NCI-H2107 (cell line): ENCODE measurements around the gene LRRC8C.
A peak's percentile ranks its signal among the peaks of the same experiment; 100 is the strongest.
"Not testable (repeated sequence)": the region's sequence is repeated elsewhere in the genome, so short reads cannot be mapped to it uniquely, and the experiment has no call there.

Source experiments
- DNase-seq: peaks from one replicate; lab custom pipeline; 2025; lab: John Stamatoyannopoulos, UW

Gene LRRC8C

GRCh38 chr1:89632657-89633247 is at the start of gene LRRC8C:
TSS of gene LRRC8C (plus strand) at chr1:89633120. CDS start at chr1:89686474, 53,354 bp downstream.
- peak; percentile 82 for DNase-seq

- no peak for DNase-seq
These were observed 48.7 kb upstream of the LRRC8C start for GRCh38 chr1:89584211-89584610.

DNA sequence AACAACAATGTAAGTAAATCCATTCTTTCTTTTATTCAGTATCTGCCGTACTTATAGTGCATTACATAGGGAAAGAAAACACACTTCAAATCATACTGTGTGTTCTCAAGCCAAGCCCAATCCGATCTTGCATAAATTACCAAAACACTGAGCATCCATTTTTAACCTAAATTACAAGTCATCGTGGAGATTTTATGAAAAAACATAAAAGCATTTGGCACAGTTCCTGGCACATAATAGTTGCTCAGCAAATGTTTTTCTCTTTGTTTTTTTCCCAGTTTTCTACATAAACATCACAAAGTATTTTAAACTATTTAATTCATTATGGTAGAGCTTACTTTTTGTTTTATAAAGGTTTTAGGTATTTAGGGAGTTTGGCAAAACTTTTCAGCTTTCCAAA is 48.1 kb upstream of the LRRC8C start:
- DNase-seq, result no peak

DNA sequence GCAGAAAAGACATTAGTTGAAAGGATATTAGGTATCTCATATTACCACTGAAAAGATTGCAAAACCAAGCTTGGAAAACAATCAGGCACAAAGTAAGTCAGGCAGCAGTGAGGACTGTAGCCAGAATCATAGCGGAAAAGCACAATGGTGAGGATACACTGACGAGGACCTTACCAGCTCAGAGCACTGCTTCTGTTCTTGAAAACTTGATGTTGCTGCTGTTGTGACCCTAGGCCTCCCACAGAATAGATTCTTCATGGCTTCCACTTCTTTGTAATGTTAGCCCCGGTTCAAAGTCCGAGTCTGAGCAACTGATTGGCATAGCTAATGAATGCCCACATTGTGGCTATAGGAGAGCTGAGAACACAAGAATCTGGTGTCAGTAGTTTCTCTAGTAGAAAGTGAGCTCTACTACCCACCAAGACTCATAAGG is 45.2 kb upstream of the LRRC8C start:
- DNase-seq, result no peak

DNA sequence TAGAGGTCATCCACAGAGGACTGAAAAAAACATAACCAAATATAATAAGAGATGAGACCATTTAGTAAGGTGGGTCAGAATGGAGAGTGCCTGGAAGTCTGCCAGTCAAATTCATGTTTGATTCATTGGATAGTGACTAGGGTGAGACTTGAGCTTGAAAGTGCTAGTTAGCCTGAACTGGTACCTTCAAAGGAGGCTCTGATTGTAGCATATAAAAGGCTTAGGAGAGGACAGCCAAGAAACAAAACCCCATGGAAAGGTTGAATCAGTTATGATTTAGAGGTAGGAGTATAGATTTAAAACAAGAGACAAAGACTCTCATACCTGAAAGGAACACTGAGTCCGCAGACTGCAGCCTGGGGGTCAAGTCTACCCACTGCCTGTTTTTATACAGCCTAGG is 44.4 kb upstream of the LRRC8C start:
- DNase-seq, result no peak

DNA sequence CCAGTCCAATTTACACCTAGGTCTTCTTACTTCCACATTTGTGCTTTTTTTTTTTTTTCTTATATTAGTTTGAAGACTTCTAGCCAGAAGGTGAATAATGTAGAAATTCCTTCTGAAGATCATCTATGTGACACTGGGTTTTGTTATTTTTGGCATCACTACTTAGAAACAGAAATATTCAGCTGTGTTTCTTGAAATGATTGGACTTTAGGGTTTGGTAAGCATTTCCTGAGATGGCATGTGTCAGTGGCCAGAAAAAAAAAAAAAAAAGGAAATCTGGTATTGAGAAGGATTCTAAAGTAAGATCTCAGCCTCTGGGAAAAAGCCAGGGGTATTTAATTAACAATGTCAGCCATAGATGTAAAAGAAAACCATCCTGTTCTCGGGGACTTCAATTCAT is 43.4 kb upstream of the LRRC8C start:
- DNase-seq, result no peak

DNA sequence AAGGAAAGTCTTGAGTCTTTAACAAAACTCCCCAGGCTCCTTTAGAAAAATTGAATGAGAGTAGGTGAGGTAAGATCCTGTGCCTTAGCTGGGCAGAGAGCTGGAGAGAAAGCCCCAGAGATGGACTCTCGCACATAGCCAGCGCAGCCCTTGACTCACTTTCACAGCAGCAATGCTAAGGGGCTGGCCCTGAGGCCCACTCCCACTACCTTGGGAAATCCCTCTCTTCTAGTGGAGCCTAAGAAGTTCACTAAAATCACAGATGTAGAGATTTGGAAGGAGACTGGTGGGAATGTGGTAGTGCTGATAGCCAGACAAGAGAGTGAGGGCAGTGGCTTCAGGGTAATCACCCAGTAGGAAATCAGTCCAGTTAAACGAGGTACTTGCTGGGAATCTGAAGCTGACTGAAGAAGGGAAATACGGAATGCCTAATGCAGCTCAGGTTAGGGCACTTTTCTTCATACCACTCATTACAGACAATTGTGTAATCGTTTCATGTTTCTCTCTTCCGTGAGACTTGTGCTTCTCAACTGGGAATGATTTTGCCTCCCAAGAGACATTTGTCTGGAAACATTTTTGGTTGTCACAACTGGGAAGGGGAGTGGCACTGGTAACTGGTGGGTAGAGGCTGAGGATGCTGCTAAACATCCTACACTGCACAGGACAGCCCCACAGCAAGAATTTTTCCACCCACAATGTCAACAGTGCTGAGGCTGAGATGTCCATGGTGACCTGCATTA is 42.4 kb upstream of the LRRC8C start:
- no peak for DNase-seq

DNA sequence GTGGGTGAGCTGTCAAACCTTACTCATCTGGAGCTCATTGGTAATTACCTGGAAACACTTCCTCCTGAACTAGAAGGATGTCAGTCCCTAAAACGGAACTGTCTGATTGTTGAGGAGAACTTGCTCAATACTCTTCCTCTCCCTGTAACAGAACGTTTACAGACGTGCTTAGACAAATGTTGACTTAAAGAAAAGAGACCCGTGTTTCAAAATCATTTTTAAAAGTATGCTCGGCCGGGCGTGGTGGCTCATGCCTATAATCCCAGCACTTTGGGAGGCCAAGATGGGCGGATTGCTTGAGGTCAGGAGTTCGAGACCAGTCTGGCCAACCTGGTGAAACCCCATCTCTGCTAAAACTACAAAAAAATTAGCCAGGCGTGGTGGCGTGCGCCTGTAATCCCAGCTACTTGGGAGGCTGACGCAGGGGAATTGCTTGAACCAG is 40.0 kb upstream of the LRRC8C start:
- not testable (repeated sequence) for DNase-seq

DNA sequence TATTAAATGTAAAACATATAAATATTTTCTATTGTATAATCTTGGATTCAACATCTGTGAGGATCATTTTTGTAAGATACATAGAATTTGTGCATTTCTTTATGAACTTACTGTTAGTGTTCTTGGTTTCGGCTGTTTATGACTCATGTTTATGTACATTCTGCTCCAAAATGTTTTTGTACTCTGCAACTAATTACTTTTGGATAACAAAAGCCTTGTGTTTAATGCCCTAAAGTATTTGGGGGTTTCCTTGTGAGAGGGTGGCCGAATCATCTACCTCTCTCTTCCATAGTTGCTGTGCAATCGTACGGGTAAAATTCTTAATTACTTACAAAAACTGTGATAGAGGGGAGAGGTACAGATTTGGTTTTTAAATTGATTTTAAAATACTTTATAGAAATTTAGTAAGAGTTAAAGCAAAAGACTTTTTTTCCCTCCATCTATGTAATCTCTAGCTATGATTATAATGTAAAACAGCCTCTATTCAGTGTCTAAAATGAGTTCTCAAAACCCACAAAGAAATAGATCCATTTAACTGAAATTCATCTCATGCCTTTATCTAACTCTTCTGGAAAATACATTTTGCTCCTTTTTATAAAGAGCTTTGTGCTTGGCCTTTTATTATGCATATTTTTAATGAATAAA is 38.7 kb upstream of the LRRC8C start:
- no peak for DNase-seq

- DNase-seq, result no peak
These were observed 36.2 kb upstream of the LRRC8C start for GRCh38 chr1:89596698-89597097.

DNA sequence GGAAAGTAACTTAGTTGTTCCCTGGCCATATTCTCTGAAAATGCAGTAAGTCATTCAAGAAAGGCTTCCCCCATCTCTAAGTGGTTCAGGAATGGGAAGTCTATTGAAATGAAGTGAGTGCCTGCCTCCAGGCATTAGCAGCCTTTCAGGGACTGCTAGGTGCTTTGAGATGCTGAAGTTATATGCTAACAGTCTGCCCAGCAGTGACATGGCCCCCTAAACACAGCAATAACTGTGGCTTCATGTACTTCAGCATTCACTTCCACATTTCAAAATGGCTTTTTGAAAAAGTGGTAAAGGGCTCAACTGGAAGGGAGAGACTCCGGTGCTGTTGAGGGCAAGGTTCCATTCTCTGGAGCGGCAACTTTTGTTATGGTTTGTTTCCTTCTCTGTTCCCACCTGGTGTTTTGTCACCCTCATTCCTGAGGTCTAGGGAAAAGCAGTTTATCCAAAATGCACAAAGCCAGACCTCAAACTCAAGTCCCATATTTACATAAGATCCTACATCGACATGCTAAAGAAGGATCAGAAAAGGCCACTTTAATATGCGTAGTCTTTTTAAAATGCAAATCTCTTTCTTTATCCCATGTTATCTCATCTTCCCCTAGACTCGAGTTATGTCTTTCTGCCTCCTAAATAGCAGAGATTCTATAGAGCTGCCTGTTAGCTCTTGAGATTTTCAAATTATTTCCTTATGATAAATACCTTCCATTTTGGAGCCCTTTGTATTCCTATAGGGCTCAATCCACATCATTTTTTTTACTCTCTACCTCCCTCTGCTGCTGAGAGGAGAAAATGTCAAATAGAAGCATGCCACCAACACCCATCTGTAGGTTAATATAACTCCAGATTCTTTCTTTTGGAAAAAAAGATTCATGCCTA is 34.2 kb upstream of the LRRC8C start:
- DNase-seq, result peak; percentile 18

DNA sequence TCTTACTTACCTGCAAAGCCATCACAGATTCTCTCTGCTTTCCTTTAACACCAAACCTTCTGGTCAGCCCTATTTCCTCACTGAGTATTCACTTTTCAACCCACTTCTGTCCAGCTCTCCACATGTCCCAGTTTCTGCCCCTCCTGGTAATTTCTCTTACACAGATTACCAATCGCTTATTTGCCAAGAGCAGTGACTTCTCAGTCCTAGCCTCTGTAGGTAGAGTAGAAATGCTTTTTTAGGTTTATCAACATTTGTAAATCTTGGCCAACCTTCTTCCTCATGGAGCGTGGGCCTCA is 33.6 kb upstream of the LRRC8C start:
- no peak for DNase-seq

GRCh38 chr1:89600451-89601224 is 32.3 kb upstream of the LRRC8C start:
- peak; percentile 20 for DNase-seq

GRCh38 chr1:89602871-89603404 is 30.0 kb upstream of the LRRC8C start:
- no peak for DNase-seq

GRCh38 chr1:89603651-89604413 is 29.1 kb upstream of the LRRC8C start:
- no peak for DNase-seq

DNA sequence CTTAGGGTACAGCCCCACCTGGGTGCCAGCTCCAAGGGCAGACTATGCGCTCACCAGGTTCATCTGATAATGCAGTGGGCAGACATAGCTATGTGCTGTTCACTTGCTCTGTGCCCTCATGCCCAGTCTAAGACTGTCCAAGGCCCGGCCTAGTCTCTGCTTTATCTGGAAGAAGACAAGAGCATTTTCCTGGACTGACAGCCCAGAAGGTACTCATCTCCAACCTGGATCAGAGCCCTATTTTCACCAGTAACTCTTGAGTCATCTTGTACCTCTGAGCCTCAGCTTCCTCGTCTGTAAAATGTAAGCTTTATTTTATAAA is 28.5 kb upstream of the LRRC8C start:
- DNase-seq, result no peak

- DNase-seq, result no peak
These were observed 27.2 kb upstream of the LRRC8C start for GRCh38 chr1:89605692-89606091.

DNA sequence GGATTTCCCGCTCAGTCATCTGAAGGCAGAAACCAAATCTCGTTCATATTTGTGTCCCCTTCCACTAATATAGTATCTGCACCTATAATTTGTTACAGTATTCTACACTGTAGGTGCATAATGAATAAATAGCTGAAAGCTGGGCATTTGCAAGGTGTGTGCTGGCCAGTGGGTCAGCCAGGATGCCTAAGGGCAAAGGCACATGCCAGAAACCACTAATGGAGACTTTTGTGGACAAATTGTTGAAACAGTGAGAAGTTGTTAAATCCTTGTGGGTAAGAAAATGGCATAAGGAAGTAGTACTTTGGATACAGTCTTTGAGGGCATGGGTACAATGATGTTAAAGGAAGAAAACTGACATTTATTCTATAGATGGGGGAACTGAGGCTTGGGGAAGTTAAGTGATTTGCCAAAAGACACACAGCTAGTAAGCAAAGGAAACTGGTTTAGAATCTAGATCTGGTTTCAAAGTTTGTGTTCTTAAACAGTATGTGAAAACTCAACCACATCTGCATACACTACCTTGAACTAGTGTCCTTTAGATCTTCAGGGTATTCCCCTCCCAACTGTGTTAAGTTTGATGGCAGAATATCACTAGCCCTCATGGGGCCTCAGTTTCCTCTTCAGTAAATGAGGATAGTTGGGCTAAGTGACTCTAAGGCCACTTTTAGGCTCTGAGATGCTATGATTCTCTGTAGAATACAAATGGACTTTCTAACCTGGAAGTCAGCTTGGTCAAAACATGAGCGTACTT is 26.5 kb upstream of the LRRC8C start:
- DNase-seq, result no peak

- DNase-seq, result no peak
These were observed 25.8 kb upstream of the LRRC8C start for GRCh38 chr1:89607156-89607555.
